DOHH2 (cell line): ENCODE results near the gene HECW1.
"Not testable (repeated sequence)": the region's sequence is repeated elsewhere in the genome, so short reads cannot be mapped to it uniquely, and the experiment has no call there.

Experiments
- H3F3A ChIP-seq: fragments of 200-600 bp; sonication (generic), shearing (Covaris generic); 2 replicates; pipeline ENCODE4 v1.6.0; 2016; ENCODE audit warnings: antibody characterized with exemption, mild to moderate bottlenecking; ENCODE audit not compliant: control insufficient read depth, insufficient read depth
- H3K27ac ChIP-seq: fragments of 200-600 bp; sonication (generic); 2 replicates; pipeline ENCODE4 v1.5.1; 2014; ENCODE audit warnings: low read depth, mild to moderate bottlenecking, low read length, moderate library complexity
- H3K27me3 ChIP-seq: fragments of 200-600 bp; sonication (generic); 2 replicates; pipeline ENCODE4 v1.6.1; 2014; ENCODE audit warnings: mild to moderate bottlenecking, low read length, mixed read lengths; ENCODE audit not compliant: control insufficient read depth
- H3K36me3 ChIP-seq: fragments of 200-600 bp; sonication (generic); 2 replicates; pipeline ENCODE4 v1.6.1; 2014; ENCODE audit warnings: mild to moderate bottlenecking, low read length, moderate library complexity, mixed read lengths; ENCODE audit not compliant: control insufficient read depth
- H3K4me1 ChIP-seq: fragments of 200-600 bp; sonication (generic); 2 replicates; pipeline ENCODE4 v1.6.1; 2014; ENCODE audit warnings: mild to moderate bottlenecking, low read length, mixed read lengths; ENCODE audit not compliant: control insufficient read depth
- H3K4me2 ChIP-seq: fragments of 200-600 bp; sonication (generic); 2 replicates; pipeline ENCODE4 v1.6.0; 2014; ENCODE audit warnings: mild to moderate bottlenecking, low read length, moderate library complexity
- H3K4me3 ChIP-seq: fragments of 200-600 bp; sonication (generic); 2 replicates; pipeline ENCODE4 v1.5.1; 2014; ENCODE audit warnings: mild to moderate bottlenecking, low read length, mixed read lengths
- H3K79me2 ChIP-seq: fragments of 200-600 bp; sonication (generic); 2 replicates; pipeline ENCODE4 v1.6.1; 2014; ENCODE audit warnings: mild to moderate bottlenecking, low read length, mixed read lengths; ENCODE audit not compliant: control insufficient read depth
- H3K9me2 ChIP-seq: fragments of 200-600 bp; sonication (generic); replicated peaks from 2 replicates; pipeline ENCODE4 v1.6.1; 2014; ENCODE audit warnings: mild to moderate bottlenecking, low read length, mixed read lengths; ENCODE audit not compliant: control insufficient read depth
- H3K9me3 ChIP-seq: fragments of 200-600 bp; sonication (generic); 2 replicates; pipeline ENCODE4 v1.6.1; 2014; ENCODE audit warnings: antibody characterized with exemption, low read length, mixed read lengths; ENCODE audit not compliant: control insufficient read depth, insufficient read depth
- H4K20me1 ChIP-seq: fragments of 200-600 bp; sonication (generic); 2 replicates; pipeline ENCODE4 v1.6.0; 2014; ENCODE audit warnings: low read depth, mild to moderate bottlenecking, antibody characterized with exemption, low read length, moderate library complexity; ENCODE audit not compliant: control insufficient read depth, insufficient read depth
- CTCF ChIP-seq: fragments of 200-600 bp; sonication (generic); IDR thresholded peaks from one replicate; pipeline ENCODE4 v1.5.1; 2014; ENCODE audit warnings: antibody characterized with exemption, mild to moderate bottlenecking, low read depth, low read length; ENCODE audit not compliant: poor library complexity, severe bottlenecking
- EZH2phosphoT487 ChIP-seq: fragments of 200-600 bp; sonication (generic); IDR thresholded peaks from 2 replicates; pipeline ENCODE4 v1.6.1; 2017; ENCODE audit warnings: borderline replicate concordance, mild to moderate bottlenecking, antibody characterized with exemption, low read length, moderate library complexity, mixed read lengths

HECW1 gene

GRCh38 chr7:43217055-43217454, 104.6 kb downstream of the HECW1 start:
- TF ChIP-seq CTCF (no peak), EZH2phosphoT487 (no peak)
- H3K4me1 ChIP-seq, result no peaks in the 10 kb centered on the region
- H3K79me2 ChIP-seq, result no peaks in the 10 kb centered on the region
- H3K36me3 ChIP-seq, result no peaks in the 10 kb centered on the region
- H3K4me2 ChIP-seq, result no peak overlapping the region
- H3K4me3 ChIP-seq, result no peak overlapping the region
- no peaks in the 10 kb centered on the region for H4K20me1 ChIP-seq
- no peaks in the 10 kb centered on the region for H3K27me3 ChIP-seq
- H3F3A ChIP-seq, result no peaks in the 10 kb centered on the region
- H3K9me3 ChIP-seq, result no peaks in the 10 kb centered on the region
- no peaks in the 10 kb centered on the region for H3K9me2 ChIP-seq
- H3K27ac ChIP-seq, result no peak overlapping the region

DNA sequence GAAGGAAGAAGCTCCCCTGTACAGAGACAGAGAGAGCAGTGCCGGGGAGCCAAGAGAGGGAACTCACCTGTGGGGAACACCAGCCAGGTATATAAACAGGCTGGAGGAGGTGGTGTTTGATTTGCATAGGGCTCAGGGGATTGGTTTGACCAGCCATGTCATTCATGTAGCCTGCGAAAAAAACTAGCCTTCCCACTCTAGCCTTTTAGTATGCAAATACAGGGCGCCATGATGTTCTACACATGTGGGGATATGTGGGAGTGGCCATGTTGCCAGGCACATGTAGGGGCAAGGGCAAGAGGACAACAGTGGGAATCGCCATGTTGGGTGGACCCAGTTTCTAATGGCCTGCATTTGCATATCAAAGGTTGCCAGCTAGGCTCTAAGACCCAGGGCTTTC, 106.5 kb downstream of the HECW1 start:
- not testable (repeated sequence) for H4K20me1 ChIP-seq, H3K4me3 ChIP-seq, H3K27me3 ChIP-seq, H3K9me3 ChIP-seq, H3K4me1 ChIP-seq, H3K36me3 ChIP-seq, H3F3A ChIP-seq, H3K79me2 ChIP-seq, H3K4me2 ChIP-seq, H3K27ac ChIP-seq, H3K9me2 ChIP-seq

DNA sequence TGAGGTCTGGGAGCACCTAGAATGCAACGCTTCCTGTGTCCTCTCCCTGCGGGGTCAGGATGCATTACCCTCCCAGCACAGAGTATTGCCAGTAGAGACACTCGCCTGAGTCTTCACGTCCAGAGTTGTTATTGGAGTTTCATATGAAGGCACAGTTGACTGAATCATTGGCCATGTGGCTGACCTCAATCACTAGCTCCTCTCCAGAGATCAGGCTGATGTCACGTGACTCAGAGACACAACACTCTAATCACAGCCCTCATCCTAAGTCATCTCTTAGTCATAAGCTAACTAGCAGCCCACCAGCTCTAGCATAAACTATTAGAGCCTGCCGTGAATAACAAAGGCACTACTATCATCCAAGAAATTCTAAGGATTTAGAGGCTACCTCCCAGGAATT, 107.8 kb downstream of the HECW1 start:
- Histone ChIP-seq H3K9me2 (no peaks in the 10 kb centered on the region), H3K27me3 (no peaks in the 10 kb centered on the region), H3K4me2 (no peak overlapping the region), H3K36me3 (no peaks in the 10 kb centered on the region), H3K9me3 (no peaks in the 10 kb centered on the region), H3F3A (no peaks in the 10 kb centered on the region), H3K27ac (no peak overlapping the region), H3K4me3 (no peak overlapping the region), H4K20me1 (no peaks in the 10 kb centered on the region), H3K79me2 (no peaks in the 10 kb centered on the region), H3K4me1 (no peaks in the 10 kb centered on the region)
- TF ChIP-seq EZH2phosphoT487 (no peak), CTCF (no peak)

DNA sequence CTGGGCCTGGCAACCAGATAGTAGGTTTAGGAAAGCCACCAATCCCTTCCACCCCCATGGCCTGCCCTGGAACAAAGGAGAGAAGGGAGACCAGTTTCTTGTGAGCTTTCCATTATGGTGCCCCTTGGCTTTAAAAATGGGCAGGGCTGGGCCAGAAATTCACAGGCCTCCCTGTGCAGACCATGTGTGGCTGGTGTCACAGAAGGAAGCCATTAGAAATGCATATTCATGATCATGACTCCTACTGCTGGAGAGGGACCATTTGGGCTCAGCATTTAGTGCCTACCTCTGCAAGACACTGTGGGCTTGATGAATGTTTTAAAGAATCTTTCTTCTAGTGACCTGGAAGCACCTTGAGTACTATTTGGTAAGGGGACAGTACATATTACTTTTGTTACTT, 108.3 kb downstream of the HECW1 start:
- Histone ChIP-seq H4K20me1 (no peaks in the 10 kb centered on the region), H3K27ac (no peak overlapping the region), H3K36me3 (no peaks in the 10 kb centered on the region), H3K27me3 (no peaks in the 10 kb centered on the region), H3K4me3 (no peak overlapping the region), H3F3A (no peaks in the 10 kb centered on the region), H3K9me3 (no peaks in the 10 kb centered on the region), H3K4me1 (no peaks in the 10 kb centered on the region), H3K9me2 (no peaks in the 10 kb centered on the region), H3K4me2 (no peak overlapping the region), H3K79me2 (no peaks in the 10 kb centered on the region)
- TF ChIP-seq CTCF, result no peak
- no peak for TF ChIP-seq EZH2phosphoT487
